GM23338 (cell line): ENCODE measurements around the gene ME1. TPM values are rescaled to one million over a fixed set of nuclear protein-coding genes. Genes with fewer than 3 reads are reported as not detected.

ENCODE experiments used
- ATAC-seq: fragments of 200-7000 bp; cut with Tn5 transposase; 3 replicates; pipeline ENCODE4 v1.9.1; 2020
- DNase-seq: peaks from one replicate; pipeline ENCODE4 v3.0.0-alpha.2; 2015; ENCODE audit warnings: low spot score
- H2AFZ ChIP-seq: fragments of 200-600 bp; sonication (generic); 2 replicates; pipeline ENCODE4 v1.8.0; 2016; ENCODE audit warnings: antibody characterized with exemption, mild to moderate bottlenecking, moderate library complexity
- H3F3A ChIP-seq: fragments of 200-600 bp; sonication (generic); replicated peaks from 2 replicates; pipeline ENCODE4 v1.8.0; 2017; ENCODE audit warnings: antibody characterized with exemption, mixed run types, low read depth
- H3K27ac ChIP-seq: fragments of 200-600 bp; sonication (generic); 2 replicates; pipeline ENCODE4 v1.6.1; 2016; ENCODE audit warnings: low read depth
- H3K27me3 ChIP-seq: fragments of 200-600 bp; sonication (generic); 2 replicates; pipeline ENCODE4 v1.8.0; 2016; ENCODE audit warnings: mild to moderate bottlenecking, mixed run types, moderate library complexity; ENCODE audit not compliant: insufficient read depth
- H3K36me3 ChIP-seq: fragments of 200-600 bp; sonication (generic); 2 replicates; pipeline ENCODE4 v1.8.0; 2016; ENCODE audit warnings: mild to moderate bottlenecking; ENCODE audit not compliant: insufficient read depth
- H3K4me1 ChIP-seq: fragments of 200-600 bp; sonication (generic); 2 replicates; pipeline ENCODE4 v1.8.0; 2016; ENCODE audit warnings: mild to moderate bottlenecking, moderate library complexity; ENCODE audit not compliant: insufficient read depth
- H3K4me2 ChIP-seq: fragments of 200-600 bp; sonication (generic); 2 replicates; pipeline ENCODE4 v1.7.1; 2017; ENCODE audit warnings: mixed run types
- H3K4me3 ChIP-seq: fragments of 200-600 bp; sonication (generic); 2 replicates; pipeline ENCODE4 v1.6.1; 2016; ENCODE audit warnings: mixed run types
- H3K79me2 ChIP-seq: fragments of 200-600 bp; sonication (generic); replicated peaks from 2 replicates; pipeline ENCODE4 v1.8.0; 2017; ENCODE audit warnings: mild to moderate bottlenecking; ENCODE audit not compliant: insufficient read depth
- H3K9me2 ChIP-seq: fragments of 200-600 bp; sonication (generic); 2 replicates; pipeline ENCODE4 v1.8.0; 2017; ENCODE audit not compliant: insufficient read depth
- H4K20me1 ChIP-seq: fragments of 200-600 bp; sonication (generic); replicated peaks from 2 replicates; pipeline ENCODE4 v1.8.0; 2017; ENCODE audit warnings: mild to moderate bottlenecking; ENCODE audit not compliant: insufficient read depth
- H3K27ac Mint-ChIP-seq: 2 replicates; pipeline ENCODE4 v1.8.0; 2020; ENCODE audit warnings: inconsistent platforms, mild to moderate bottlenecking, moderate library complexity, mixed read lengths
- H3K27me3 Mint-ChIP-seq: 3 replicates; pipeline ENCODE4 v1.8.0; 2022; ENCODE audit warnings: low read depth, mild to moderate bottlenecking, moderate library complexity, mixed read lengths, inconsistent platforms; ENCODE audit not compliant: insufficient read depth, poor library complexity
- H3K36me3 Mint-ChIP-seq: 3 replicates; pipeline ENCODE4 v1.8.0; 2021; ENCODE audit warnings: low read depth, mild to moderate bottlenecking, inconsistent platforms, moderate library complexity, mixed read lengths
- H3K4me1 Mint-ChIP-seq: 3 replicates; pipeline ENCODE4 v1.8.0; 2020; ENCODE audit warnings: mild to moderate bottlenecking, inconsistent platforms, mixed read lengths
- H3K4me3 Mint-ChIP-seq: 3 replicates; pipeline ENCODE4 v1.8.0; 2021; ENCODE audit warnings: moderate library complexity, mild to moderate bottlenecking, inconsistent platforms, mixed read lengths
- H3K9me3 Mint-ChIP-seq: 3 replicates; pipeline ENCODE4 v1.8.0; 2020; ENCODE audit warnings: moderate library complexity, mild to moderate bottlenecking, inconsistent platforms, mixed read lengths
- EZH2 ChIP-seq: fragments of 200-600 bp; sonication (generic); IDR thresholded peaks from one replicate; pipeline ENCODE4 v1.8.0; 2017; ENCODE audit warnings: antibody characterized with exemption, mild to moderate bottlenecking, low read depth; ENCODE audit not compliant: unreplicated experiment
- EZH2phosphoT487 ChIP-seq: fragments of 200-600 bp; sonication (generic); IDR thresholded peaks from one replicate; pipeline ENCODE4 v1.8.1; 2018; ENCODE audit warnings: antibody characterized with exemption; ENCODE audit not compliant: unreplicated experiment
- JUNB ChIP-seq: IDR thresholded peaks from one replicate; pipeline ENCODE4 v1.6.1; 2016; ENCODE audit warnings: antibody characterized with exemption; ENCODE audit not compliant: unreplicated experiment
- NANOG ChIP-seq: IDR thresholded peaks from 2 replicates; pipeline ENCODE4 v1.6.1; 2016; ENCODE audit warnings: antibody characterized with exemption, borderline replicate concordance
- POLR2AphosphoS5 ChIP-seq: IDR thresholded peaks from 2 replicates; pipeline ENCODE4 v1.6.1; 2016; ENCODE audit warnings: antibody characterized with exemption, low read depth
- STAT1 ChIP-seq: IDR thresholded peaks from one replicate; pipeline ENCODE4 v1.6.1; 2016; ENCODE audit warnings: antibody characterized with exemption; ENCODE audit not compliant: unreplicated experiment
- ZNF114 ChIP-seq: fragments of 250-450 bp; sonication (Bioruptor Pico); IDR thresholded peaks from 2 replicates; pipeline ENCODE4 v1.5.0; 2020; ENCODE audit warnings: mild to moderate bottlenecking, moderate library complexity
- ZNF331 ChIP-seq: fragments of 250-450 bp; sonication (Bioruptor Pico); IDR thresholded peaks from 2 replicates; pipeline ENCODE4 v1.5.0; 2020; ENCODE audit warnings: low read depth, mild to moderate bottlenecking, moderate library complexity
- ZNF462 ChIP-seq: fragments of 250-450 bp; sonication (Bioruptor Pico); IDR thresholded peaks from 2 replicates; pipeline ENCODE4 v1.5.0; 2020; ENCODE audit warnings: mild to moderate bottlenecking, moderate library complexity
- polyA plus RNA-seq: library from polyadenylated mRNA; unstranded; fragments of >200 nt; fragmentation: Nextera tagmentation; extraction: Ambion mirVana; gene quantifications from 2 replicates; pipeline ENCODE4 v1.2.1, GENCODE V29; 2016
- total RNA-seq: library from RNA; depleted of rRNA; stranded (reverse); fragments of >200 nt; shearing (Covaris generic); gene quantifications from 2 replicates; pipeline ENCODE4 v1.2.3, GENCODE V29; 2014
- TF ChIP-seq, protein P1 (sequence below), 2 experiments: fragments of 200-600 bp in 1 of 2; sonication (generic) in 1 of 2; conservative IDR thresholded peaks; 2 replicates each; pipeline versions ENCODE4 v1.5.1 to v1.6.1; 2016 to 2017; ENCODE audit warnings: antibody characterized with exemption in 2 of 2, low read depth in 2 of 2, mild to moderate bottlenecking in 2 of 2, moderate library complexity in 1 of 2
- TF ChIP-seq, protein P2 (sequence below): IDR thresholded peaks from 2 replicates; pipeline ENCODE4 v1.6.1; 2016; ENCODE audit warnings: antibody characterized with exemption
- TF ChIP-seq, protein P3 (sequence below): IDR thresholded peaks from one replicate; pipeline ENCODE4 v1.6.1; 2018; ENCODE audit warnings: antibody characterized with exemption; ENCODE audit not compliant: unreplicated experiment

The ME1 gene
- total and polyA plus RNA-seq, 2 experiments from 2014 or later = 6.4 to 8.0 TPM

DNA sequence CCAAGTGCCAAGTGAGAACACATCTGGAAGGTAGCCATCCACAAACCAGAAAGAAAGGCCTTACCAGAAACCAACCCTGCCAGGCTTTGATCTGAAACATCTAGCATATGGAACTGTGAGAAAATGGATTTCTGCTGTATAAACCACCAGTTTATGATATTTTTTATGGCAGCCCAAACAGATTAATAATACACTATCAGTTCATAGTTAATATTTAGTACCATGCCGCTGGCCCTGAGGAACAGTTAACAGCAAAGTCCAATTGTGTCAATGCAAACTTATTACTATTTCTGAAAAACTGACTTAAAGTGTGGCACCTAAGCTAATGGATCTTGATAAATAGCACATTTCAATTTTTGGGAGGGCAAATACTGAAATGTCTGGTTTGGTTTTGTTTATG, 46.1 kb upstream of the ME1 start:
- Histone ChIP-seq H2AFZ (no peak overlapping the region), H3K4me2 (no peak overlapping the region), H4K20me1 (no peaks in the 10 kb centered on the region), H3K4me3 (no peak overlapping the region), H3K36me3 (no peaks in the 10 kb centered on the region), H3F3A (no peaks in the 10 kb centered on the region), H3K9me2 (no peaks in the 10 kb centered on the region), H3K79me2 (no peaks in the 10 kb centered on the region), H3K4me1 (peaks cover 13% of the 10 kb centered on the region), H3K27ac (no peak overlapping the region), H3K27me3 (no peaks in the 10 kb centered on the region)
- Mint-ChIP-seq H3K9me3 (no peaks in the 10 kb centered on the region), H3K4me1 (peaks cover 5% of the 10 kb centered on the region), H3K27me3 (peaks cover 1% of the 10 kb centered on the region), H3K36me3 (no peaks in the 10 kb centered on the region), H3K27ac (no peak overlapping the region), H3K4me3 (no peak overlapping the region)
- ATAC-seq (no peak), DNase-seq (no peak)
- no peak for TF ChIP-seq STAT1
- no peak for TF ChIP-seq JUNB
- TF ChIP-seq EZH2 = no peak
- TF ChIP-seq, protein P1, sequence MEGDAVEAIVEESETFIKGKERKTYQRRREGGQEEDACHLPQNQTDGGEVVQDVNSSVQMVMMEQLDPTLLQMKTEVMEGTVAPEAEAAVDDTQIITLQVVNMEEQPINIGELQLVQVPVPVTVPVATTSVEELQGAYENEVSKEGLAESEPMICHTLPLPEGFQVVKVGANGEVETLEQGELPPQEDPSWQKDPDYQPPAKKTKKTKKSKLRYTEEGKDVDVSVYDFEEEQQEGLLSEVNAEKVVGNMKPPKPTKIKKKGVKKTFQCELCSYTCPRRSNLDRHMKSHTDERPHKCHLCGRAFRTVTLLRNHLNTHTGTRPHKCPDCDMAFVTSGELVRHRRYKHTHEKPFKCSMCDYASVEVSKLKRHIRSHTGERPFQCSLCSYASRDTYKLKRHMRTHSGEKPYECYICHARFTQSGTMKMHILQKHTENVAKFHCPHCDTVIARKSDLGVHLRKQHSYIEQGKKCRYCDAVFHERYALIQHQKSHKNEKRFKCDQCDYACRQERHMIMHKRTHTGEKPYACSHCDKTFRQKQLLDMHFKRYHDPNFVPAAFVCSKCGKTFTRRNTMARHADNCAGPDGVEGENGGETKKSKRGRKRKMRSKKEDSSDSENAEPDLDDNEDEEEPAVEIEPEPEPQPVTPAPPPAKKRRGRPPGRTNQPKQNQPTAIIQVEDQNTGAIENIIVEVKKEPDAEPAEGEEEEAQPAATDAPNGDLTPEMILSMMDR (conservative IDR thresholded peaks at IDR 0.05; ENCODE audit: low read depth in 2 of 2) = no peak
- TF ChIP-seq POLR2AphosphoS5 = no peak
- TF ChIP-seq, protein P2, sequence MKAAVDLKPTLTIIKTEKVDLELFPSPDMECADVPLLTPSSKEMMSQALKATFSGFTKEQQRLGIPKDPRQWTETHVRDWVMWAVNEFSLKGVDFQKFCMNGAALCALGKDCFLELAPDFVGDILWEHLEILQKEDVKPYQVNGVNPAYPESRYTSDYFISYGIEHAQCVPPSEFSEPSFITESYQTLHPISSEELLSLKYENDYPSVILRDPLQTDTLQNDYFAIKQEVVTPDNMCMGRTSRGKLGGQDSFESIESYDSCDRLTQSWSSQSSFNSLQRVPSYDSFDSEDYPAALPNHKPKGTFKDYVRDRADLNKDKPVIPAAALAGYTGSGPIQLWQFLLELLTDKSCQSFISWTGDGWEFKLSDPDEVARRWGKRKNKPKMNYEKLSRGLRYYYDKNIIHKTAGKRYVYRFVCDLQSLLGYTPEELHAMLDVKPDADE = no peak
- TF ChIP-seq NANOG = no peak
- TF ChIP-seq ZNF331 = no peak
- TF ChIP-seq ZNF462 (CRISPR knock-in tag) = no peak
- TF ChIP-seq, protein P3, sequence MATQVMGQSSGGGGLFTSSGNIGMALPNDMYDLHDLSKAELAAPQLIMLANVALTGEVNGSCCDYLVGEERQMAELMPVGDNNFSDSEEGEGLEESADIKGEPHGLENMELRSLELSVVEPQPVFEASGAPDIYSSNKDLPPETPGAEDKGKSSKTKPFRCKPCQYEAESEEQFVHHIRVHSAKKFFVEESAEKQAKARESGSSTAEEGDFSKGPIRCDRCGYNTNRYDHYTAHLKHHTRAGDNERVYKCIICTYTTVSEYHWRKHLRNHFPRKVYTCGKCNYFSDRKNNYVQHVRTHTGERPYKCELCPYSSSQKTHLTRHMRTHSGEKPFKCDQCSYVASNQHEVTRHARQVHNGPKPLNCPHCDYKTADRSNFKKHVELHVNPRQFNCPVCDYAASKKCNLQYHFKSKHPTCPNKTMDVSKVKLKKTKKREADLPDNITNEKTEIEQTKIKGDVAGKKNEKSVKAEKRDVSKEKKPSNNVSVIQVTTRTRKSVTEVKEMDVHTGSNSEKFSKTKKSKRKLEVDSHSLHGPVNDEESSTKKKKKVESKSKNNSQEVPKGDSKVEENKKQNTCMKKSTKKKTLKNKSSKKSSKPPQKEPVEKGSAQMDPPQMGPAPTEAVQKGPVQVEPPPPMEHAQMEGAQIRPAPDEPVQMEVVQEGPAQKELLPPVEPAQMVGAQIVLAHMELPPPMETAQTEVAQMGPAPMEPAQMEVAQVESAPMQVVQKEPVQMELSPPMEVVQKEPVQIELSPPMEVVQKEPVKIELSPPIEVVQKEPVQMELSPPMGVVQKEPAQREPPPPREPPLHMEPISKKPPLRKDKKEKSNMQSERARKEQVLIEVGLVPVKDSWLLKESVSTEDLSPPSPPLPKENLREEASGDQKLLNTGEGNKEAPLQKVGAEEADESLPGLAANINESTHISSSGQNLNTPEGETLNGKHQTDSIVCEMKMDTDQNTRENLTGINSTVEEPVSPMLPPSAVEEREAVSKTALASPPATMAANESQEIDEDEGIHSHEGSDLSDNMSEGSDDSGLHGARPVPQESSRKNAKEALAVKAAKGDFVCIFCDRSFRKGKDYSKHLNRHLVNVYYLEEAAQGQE = no peak
- no peak for TF ChIP-seq EZH2phosphoT487
- TF ChIP-seq ZNF114 = no peak
